AG04449 (cell line): ENCODE measurements around the gene FBXL17.

Experiments
- CTCF ChIA-PET: fragments of 350-600 bp; formaldehyde crosslinking; extraction: SDS; loops from one replicate; lab custom pipeline; 2021; ENCODE audit warnings: antibody characterized with exemption; lab: Yijun Ruan, JAX
- POLR2A ChIA-PET: fragments of 400-600, 350-600 bp; formaldehyde crosslinking; extraction: SDS; loops from one replicate; lab custom pipeline; 2020; ENCODE audit warnings: antibody characterized with exemption, inconsistent platforms; lab: Yijun Ruan, JAX
- DNase-seq: peaks from one replicate; pipeline ENCODE4 v3.0.0-alpha.2; 2010; ENCODE audit warnings: low read depth, low spot score
- H3K4me3 ChIP-seq: 2 replicates; pipeline ENCODE4 v1.5.1; 2011; ENCODE audit warnings: low read depth, mild to moderate bottlenecking, control low read depth, low read length
- TF ChIP-seq, protein P1 (sequence below): IDR thresholded peaks from one replicate; pipeline ENCODE4 v1.5.1; 2011; ENCODE audit warnings: mild to moderate bottlenecking, moderate library complexity, low read length, control low read depth, inconsistent platforms; ENCODE audit not compliant: insufficient read depth; ENCODE audit errors: missing control alignments

The FBXL17 gene

DNA sequence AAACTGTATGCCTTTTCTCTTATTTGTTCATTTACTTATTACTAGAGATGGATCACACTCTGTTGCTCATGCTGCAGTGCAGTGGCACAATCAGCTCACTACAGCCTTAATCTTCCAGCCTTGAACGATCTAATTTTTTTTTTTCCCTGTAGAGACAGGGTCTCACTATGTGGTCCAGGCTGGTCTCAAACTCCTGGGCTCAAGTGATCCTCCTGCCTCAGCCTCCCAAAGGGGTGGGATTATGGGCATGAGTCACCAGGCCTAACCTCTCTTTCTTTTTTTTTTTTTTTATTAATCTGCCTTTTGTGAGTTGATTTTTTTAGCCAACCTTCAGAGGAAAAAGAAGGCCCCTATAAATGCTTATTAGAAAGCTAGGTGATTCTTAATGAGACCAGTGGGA is 303.0 kb downstream of the FBXL17 start:
- no peak for DNase-seq
- TF ChIP-seq, protein P1, sequence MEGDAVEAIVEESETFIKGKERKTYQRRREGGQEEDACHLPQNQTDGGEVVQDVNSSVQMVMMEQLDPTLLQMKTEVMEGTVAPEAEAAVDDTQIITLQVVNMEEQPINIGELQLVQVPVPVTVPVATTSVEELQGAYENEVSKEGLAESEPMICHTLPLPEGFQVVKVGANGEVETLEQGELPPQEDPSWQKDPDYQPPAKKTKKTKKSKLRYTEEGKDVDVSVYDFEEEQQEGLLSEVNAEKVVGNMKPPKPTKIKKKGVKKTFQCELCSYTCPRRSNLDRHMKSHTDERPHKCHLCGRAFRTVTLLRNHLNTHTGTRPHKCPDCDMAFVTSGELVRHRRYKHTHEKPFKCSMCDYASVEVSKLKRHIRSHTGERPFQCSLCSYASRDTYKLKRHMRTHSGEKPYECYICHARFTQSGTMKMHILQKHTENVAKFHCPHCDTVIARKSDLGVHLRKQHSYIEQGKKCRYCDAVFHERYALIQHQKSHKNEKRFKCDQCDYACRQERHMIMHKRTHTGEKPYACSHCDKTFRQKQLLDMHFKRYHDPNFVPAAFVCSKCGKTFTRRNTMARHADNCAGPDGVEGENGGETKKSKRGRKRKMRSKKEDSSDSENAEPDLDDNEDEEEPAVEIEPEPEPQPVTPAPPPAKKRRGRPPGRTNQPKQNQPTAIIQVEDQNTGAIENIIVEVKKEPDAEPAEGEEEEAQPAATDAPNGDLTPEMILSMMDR, result no peak
- H3K4me3 ChIP-seq, result no peak overlapping the region
- ChIA-PET CTCF (no interaction called here), POLR2A (no interaction called here)

DNA sequence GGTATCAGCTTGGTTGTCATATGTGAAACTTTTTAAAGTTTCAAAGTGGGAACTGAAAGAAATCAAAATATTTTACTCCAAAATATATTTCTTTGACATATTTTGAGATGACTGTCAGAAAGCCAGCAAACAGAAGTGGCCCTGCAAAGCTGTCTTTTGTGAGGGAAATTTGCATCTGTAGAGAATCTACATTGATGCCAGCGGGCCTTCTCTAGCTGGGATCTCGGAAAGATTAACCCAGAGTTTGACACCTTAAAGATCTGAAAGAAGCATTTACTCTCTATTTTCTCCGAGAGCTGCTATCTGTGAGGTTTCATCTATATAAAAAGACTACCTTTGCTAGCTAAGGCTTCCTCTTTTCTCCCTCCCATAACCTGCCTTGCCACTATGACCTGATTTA is 303.6 kb downstream of the FBXL17 start:
- POLR2A ChIA-PET, result no interaction called here
- no peak overlapping the region for H3K4me3 ChIP-seq
- TF ChIP-seq, protein P1, result no peak
- CTCF ChIA-PET, result no interaction called here
- no peak for DNase-seq

DNA sequence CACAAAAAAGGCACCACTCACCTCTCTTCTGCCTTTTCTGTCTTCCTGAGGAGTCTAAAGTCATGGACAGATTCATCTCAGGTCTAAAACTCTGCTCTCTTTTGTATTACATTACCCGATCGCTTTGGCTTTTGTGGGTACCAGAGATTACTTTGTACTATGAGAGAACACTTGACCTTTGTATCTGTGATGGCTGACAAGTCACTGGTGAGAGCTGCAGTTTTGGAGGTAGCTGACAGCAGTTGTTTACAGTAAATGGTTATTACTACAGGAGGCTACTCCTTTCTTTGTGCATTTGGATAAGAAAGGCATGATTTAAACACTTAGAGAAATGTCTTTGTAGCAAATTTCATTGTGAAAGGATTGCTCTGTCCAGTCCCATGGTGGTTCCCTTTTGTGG is 307.3 kb downstream of the FBXL17 start:
- H3K4me3 ChIP-seq, result no peak overlapping the region
- ChIA-PET CTCF (interaction anchor here (1.3 kb wide), 1 partner anchor 19 kb away, joined by 3 read pairs; no protein-coding TSS in a partner anchor), POLR2A (no interaction called here)
- no peak for DNase-seq
- TF ChIP-seq, protein P1, result no peak

DNA sequence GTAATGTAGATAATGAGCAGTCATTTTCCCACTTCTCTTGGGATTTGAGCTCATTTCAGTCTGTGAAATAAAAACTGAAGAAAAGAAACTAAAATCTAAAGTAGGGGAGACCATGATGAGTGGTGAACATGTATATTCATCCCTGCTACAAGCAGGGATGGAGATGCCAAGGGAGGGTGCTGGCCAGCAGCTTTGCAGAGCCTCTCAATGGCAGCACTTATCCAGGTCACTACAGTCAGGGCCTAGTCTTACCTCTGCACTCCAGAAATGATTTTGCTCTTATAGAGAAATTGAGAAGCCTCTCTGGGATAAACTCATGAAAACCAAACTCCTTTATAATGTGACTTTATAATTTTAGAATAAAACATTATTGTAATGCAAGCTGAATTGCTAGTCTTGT is 317.6 kb downstream of the FBXL17 start:
- ChIA-PET CTCF (interaction anchor here (0.6 to 0.8 kb wide), 2 partner anchors 27 to 492 kb away, joined by 3 read pairs; no protein-coding TSS in a partner anchor), POLR2A (no interaction called here)
- no peak overlapping the region for H3K4me3 ChIP-seq
- DNase-seq, result no peak
- TF ChIP-seq, protein P1, result no peak

DNA sequence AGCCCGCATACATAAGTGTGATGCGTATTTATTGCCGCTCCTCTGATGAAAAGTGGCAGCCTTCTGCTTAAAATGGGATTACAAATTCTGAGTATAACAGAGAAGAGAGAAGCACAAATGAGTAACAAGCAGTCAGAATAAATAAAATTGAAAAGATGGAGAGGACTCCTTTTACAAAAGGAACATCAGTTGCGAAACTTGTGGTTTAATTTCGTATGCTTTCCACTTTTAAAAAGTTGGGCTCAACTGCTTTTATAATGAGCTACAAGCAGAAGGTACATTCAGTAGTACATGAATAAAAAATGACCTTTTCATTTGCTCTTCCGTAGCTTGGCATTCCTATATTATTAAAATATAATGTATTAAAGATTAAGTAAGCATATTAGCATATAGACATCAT is 320.0 kb downstream of the FBXL17 start:
- no peak overlapping the region for H3K4me3 ChIP-seq
- ChIA-PET POLR2A (no interaction called here), CTCF (interaction anchor here (1.3 kb wide), 1 partner anchor 21 kb away, joined by 3 read pairs; no protein-coding TSS in a partner anchor)
- DNase-seq, result no peak
- TF ChIP-seq, protein P1, result no peak

DNA sequence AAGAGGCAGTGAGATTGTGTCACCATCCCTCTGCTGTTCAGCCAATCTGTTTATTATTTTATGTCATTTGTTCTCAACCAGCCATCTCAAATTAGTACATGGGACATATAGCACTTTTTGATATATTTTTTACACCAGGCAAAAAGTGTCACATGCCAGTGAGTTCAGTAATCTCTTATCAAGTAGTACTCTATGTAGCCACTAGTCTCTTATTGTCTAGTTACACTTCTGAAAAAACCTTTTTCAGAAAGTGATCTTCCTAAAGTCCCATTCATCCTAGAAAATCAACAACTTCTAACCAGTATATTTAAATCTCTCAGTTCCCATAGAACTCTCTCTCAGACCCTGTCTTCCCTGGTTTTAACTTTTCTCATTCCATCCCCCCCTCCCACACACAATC is 321.6 kb downstream of the FBXL17 start:
- TF ChIP-seq, protein P1, result no peak
- no peak overlapping the region for H3K4me3 ChIP-seq
- DNase-seq, result no peak
- ChIA-PET CTCF (no interaction called here), POLR2A (no interaction called here)
